Measurements from ENCODE around the gene MOB3A. TPM values are rescaled to one million over a fixed set of nuclear protein-coding genes. Genes with fewer than 3 reads are reported as not detected.

Gene MOB3A
- total RNA-seq, 1 donor = 40.4 TPM

- no peak for TF ChIP-seq CTCF (IDR thresholded peaks at IDR 0.05; ENCODE audit: insufficient read depth, low read length)
- no peak for DNase-seq (ENCODE audit: low read depth)
- no peak overlapping the region for H3K4me3 ChIP-seq (ENCODE audit: low read depth, low read length)
These were observed 56.0 kb downstream of the MOB3A start for GRCh38 chr19:2039959-2040646.

- no peak for DNase-seq (ENCODE audit: low read depth)
- TF ChIP-seq CTCF (IDR thresholded peaks at IDR 0.05; ENCODE audit: insufficient read depth, low read length) = no peak
- no peak overlapping the region for H3K4me3 ChIP-seq (ENCODE audit: low read depth, low read length)
These were observed 56.8 kb downstream of the MOB3A start for GRCh38 chr19:2039089-2039958.

- DNase-seq (ENCODE audit: low read depth) = no peak
- no peak overlapping the region for H3K4me3 ChIP-seq (ENCODE audit: low read depth, low read length)
- no peak for TF ChIP-seq CTCF (IDR thresholded peaks at IDR 0.05; ENCODE audit: insufficient read depth, low read length)
These were observed 57.6 kb downstream of the MOB3A start for GRCh38 chr19:2038284-2039088.

- DNase-seq (ENCODE audit: low read depth) = no peak
- no peak for TF ChIP-seq CTCF (IDR thresholded peaks at IDR 0.05; ENCODE audit: insufficient read depth, low read length)
- no peak overlapping the region for H3K4me3 ChIP-seq (ENCODE audit: low read depth, low read length)
These were observed 58.4 kb downstream of the MOB3A start for GRCh38 chr19:2037651-2038255.

GRCh38 chr19:2036424-2036823, 59.7 kb downstream of the MOB3A start:
- DNase-seq (ENCODE audit: low read depth) = no peak
- no peak for TF ChIP-seq CTCF (IDR thresholded peaks at IDR 0.05; ENCODE audit: insufficient read depth, low read length)
- H3K4me3 ChIP-seq (ENCODE audit: low read depth, low read length) = no peak overlapping the region

- no peak for TF ChIP-seq CTCF (IDR thresholded peaks at IDR 0.05; ENCODE audit: insufficient read depth, low read length)
- H3K4me3 ChIP-seq (ENCODE audit: low read depth, low read length) = no peak overlapping the region
- DNase-seq (ENCODE audit: low read depth) = no peak
These were observed 60.5 kb downstream of the MOB3A start for GRCh38 chr19:2035590-2035991.
